Effector CD4-positive, alpha-beta T cell (primary cell): Measurements from ENCODE around the gene CCDC71L.
A peak's percentile ranks its signal among the peaks of the same experiment; 100 is the strongest.
"Not testable (repeated sequence)": the region's sequence is repeated elsewhere in the genome, so short reads cannot be mapped to it uniquely, and the experiment has no call there.

ENCODE experiments used
- DNase-seq: peaks from one replicate; pipeline ENCODE4 v3.0.0-alpha.2; 2020
- total RNA-seq: gene quantifications from one replicate; lab custom pipeline; 2026; lab: John Stamatoyannopoulos, UW

The CCDC71L gene
- total RNA-seq, result 19.1 reads per million, percentile 46 among the genes with 10 or more reads in this experiment

DNA sequence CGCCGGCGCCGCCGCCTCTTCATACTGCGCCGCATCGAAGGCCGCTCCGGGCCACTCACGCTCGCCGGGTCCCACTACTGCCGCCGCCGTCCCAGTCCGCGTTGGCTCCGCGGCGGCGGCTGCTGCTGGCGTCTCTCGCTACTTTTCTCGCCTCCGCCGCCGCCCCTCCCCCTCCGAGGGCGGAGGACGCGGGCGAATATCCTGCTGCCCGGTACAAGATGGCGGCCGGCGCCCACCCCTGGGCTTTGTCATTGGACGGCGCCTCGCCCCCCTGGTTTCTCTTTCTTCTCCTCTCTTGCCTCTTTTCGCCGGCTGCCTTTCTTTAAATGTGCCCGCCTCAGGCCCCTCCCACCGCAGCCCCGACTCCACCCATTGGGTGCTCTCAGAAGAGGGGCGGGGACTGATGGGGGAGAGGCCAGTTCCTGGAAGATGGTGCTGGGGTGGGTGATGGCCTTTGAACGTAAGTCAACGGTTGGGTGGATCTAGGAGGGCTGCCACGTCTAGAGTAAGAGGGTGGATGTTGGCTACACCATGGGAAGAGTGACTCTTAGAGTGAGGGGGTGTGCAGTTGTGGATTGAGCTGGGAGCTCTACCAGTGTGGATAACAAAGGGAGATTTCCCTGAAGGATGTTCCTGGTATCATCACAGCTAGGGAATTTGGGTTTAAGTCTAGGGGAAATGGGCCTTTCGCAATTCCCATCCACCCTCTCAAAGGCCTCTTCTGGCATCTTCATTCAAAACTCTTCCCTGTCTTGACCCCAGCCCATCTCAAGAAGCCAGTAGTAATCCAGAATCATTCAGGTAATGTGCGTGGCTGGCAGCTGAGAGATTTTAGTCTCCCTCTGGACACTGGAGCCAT lies at the start of gene CCDC71L:
CCDC71L (minus strand) TSS at position 297 of the 859 bp plus-strand sequence; CDS start at position 35, 262 bp downstream.
- DNase-seq, result peak; percentile 74

DNA sequence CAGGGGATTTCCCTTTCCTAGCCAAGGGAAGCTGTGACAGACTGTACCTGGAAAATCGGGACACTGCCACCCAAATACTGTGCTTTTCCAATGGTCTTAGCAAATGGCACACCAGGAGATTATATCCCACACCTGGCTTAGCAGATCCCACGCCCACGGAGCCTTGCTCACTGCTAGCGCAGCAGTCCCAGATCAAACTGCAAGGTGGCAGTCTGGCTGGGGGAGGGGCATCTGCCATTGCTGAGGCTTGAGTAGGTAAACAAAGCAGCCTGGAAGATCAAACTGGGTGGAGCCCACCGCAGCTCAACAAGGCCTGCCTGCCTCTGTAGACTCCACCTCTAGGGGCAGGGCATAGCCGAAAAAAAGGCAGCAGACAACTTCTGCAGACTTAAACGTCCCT lies 48.6 kb upstream of the CCDC71L start:
- not testable (repeated sequence) for DNase-seq

DNA sequence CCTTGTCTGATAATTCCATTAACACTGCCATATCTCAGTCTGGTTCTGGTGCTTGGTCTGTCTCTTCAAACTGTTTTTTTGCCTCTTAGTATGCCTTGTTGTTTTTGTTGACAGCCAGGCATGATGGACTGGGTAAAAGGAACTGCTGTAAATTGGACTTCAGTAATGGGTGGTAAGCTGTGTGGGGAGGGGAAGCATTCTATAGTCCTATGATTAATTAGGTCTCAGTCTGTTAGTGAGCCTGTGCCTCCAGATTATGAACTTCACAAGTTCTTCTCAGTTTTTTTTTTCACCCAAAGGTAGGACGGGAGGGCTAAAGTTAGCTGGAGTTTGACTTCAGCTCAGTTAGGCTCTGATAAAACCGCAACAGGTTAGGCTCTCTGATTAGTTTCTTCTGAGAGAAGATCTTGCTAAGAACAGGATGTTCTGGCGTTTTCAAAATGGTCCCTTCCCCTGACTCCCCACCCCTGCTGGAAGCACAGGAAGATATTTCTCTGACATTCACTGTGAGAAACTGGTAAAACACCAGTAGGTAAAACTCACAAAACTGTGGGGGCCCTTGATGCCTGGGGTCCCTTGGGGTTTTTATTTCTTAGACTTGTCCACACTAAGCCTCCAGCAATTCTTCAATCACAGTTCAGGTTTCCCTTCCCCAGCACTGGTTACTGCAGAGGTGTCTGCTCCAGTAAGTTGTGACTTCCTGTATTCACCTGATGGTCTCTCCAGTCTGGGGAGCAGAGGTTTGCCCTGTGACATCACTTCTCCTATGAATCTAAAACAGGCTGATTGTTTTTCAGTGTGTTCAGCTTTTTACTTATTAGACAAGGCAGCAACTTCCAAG lies 43.3 kb upstream of the CCDC71L start:
- no peak for DNase-seq

DNA sequence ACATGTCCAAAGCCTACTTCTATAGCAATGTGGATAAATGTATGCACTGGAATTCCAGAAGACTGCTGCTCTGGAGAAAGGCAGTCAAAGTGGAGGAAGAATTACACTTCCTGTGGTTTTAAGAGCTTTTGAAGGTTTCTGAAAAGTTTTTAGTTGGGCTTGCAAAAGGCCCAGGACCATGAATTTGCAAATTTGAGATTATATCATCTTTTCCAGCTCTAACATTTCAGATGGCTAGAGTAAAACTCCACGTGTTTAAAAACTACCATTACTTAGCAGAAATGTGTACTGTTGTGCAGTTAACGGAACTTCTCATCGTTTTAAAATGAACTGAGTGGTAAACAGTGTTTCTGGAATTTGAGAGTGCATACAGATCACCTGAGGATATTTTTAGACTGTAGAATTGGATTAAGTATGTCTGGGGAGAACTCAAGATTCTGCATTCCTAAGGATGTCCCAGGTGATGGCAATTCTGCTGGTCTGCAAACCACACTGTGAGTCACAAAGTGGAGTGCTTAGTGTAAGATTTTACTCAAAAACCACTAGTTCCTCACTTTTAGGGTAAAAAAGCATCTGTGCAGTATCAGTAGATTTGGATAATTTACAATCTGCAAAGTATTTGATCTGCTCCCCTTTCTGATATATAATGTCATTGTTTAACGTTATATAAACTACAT lies 32.9 kb upstream of the CCDC71L start:
- DNase-seq, result no peak

DNA sequence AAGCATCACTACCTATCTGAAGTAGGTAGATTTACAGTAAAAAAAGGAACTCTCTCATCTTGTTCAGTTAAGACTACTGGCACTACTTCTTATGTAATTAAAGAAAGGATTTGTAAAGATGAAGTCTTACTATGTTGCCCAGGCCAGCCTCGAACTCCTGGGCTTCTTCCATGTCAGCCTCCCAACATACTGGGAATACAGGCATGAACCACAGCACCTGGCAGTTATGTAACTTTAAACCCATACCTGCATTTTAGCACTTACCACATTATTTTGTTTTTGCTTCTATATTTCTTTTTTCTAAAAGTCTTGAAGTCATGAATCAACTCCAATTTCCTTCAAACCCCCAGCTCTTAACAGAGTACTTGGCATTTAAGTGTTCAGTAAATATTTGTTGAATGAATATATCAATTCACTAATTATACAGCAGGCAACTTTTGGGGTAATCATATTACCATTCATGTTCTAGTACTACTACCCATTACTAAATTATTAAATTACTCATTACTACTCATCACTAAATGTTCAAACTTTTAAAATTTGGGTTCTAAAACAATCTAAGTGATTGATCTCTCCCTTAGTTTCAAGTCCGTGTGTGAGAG lies 31.6 kb upstream of the CCDC71L start:
- DNase-seq, result no peak

DNA sequence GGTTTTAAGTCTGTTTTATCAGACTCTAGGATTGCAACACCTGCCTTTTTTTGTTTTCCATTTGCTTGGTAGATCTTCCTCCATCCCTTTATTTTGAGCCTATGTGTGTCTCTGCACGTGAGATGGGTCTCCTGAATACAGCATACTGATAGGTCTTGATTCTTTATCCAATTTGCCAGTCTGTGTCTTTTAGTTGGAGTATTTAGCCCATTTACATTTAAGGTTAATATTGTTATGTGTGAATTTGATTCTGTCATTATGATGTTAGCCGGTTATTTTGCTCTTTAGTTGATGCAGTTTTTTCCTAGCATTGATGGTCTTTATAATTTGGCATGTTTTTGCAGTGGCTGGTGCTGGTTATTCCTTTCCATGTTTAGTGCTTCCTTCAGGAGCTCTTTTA lies 27.2 kb upstream of the CCDC71L start:
- DNase-seq, result not testable (repeated sequence)

DNA sequence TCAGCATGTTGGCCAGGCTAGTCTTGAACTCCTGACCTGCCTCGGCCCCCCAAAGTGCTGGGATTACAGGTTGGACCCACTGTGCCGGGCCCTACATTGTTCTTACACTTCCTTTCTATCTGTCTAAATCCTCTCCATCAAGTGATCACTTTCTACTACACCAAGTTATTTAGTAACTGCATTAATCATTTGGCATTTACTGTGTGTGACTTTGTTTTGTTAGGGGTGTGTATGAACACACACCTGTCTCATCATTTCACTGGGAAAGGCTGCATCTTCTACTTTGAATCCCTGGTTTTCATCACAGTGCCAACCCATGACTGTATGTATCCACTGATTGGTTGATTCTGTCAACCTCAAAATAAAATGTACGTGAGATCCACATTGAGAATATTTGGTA lies 23.0 kb upstream of the CCDC71L start:
- DNase-seq, result no peak

DNA sequence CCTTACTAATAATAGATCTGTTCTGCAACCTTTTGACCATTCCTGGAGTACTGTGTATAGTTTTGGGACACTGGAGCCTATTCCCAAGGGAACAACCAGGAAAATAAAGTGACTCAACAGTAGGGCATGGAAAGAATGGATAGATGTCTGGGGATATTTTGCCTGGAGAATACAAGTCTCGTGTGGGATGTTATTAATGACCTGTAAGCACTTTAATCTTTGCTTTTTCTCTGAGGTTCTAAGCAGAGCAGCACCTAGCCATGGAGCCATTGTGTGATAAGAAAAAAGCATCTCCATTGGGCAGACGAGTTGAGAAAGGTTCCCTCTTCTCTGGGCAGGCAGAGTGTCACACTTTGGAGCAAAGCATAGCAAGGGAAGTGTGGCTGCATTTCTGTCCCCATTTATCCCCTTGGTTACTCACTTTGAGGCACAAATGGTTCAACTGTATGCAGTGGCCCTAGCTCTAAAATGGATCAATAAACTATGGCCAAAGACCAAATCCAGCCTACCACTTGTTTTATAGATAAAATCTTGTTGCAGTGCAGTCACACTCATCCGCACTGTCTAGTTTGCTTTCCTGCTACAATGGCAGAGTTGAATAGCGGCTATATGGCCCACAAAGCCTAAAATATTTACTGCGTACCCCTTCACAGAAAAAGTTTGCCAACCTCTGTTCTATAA lies 21.0 kb upstream of the CCDC71L start:
- DNase-seq, result no peak

DNA sequence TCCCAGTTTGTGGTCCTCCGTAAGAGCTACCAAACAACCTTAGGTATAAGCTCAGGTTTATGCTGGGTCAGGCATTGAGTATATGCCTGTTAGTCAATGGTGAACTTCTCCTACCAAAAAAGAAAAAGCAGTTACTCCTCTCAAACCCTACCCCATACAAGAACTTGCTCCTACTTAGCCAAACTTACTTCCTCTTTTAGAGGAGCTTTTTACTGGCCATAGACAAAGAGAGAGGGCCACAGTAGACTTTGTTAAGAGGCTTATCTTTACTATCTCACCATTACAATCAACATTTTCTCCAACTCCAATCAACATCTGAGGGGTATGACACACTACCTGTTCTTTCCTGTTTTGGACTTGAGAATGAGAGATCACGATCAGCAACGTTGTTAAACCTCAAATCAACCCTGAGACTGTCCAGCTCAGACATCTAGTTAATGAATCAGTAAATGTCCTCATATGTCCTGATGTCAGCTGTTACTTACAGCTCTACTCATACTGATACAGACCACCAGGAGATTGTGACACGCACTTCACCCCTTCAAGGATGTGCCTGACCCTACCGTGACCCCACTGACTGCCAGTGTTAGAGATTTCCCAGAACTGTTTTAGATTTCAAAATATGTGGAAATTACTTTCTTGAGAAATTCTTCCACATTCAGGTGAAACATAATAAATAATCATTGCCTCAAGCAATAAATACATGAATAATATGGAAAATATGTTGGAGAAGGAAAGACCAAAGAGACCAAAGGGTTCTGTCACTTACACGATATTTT lies 18.4 kb upstream of the CCDC71L start:
- DNase-seq, result no peak

DNA sequence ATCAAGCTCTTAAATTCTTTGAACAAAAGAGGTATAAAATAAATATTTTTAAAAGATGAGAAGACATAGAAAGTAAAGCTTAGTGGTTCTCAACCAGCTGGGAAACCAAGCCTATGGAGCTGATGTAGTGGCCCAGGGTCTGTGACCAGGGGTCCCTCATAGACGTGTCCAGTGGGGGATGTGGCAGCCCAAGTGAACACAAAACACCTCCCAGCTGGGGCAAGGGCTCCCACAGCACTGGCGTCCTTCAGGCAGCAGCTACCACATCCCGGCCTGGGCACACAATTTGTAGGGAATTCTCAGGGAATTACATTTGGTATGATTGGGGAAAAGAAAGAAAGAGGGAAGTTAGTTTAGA lies 17.8 kb upstream of the CCDC71L start:
- DNase-seq, result no peak

DNA sequence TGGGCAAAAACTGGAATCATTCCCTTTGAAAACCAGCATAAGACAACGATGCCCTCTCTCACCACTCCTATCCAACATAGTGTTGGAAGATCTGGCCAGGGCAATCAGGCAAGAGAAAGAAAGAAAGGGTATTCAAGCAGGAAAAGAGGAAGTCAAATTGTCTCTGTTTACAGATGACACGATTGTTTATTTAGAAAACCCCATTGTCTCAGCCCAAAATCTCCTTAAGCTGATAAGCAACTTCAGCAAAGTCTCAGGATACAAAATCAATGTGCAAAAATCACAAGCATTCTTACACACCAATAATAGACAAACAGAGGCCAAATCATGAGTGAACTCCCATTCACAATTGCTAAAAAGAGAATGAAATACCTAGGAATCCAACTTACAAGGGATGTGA lies 15.5 kb upstream of the CCDC71L start:
- not testable (repeated sequence) for DNase-seq

DNA sequence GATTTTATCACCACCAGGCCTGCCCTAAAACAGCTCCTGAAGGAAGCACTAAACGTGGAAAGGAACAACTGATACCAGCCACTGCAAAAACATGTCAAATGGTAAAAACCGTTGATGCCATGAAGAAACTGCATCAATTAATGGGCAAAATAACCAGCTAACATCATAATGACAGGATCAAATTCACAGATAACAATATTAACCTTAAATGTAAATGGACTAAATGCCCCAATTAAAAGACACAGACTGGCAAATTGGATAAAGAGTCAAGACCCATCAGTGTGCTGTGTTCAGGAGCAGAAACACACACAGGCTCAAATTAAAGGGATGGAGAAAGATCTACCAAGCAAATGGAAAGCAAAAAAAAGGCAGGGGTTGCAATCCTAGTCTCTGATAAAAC lies 12.7 kb upstream of the CCDC71L start:
- not testable (repeated sequence) for DNase-seq

DNA sequence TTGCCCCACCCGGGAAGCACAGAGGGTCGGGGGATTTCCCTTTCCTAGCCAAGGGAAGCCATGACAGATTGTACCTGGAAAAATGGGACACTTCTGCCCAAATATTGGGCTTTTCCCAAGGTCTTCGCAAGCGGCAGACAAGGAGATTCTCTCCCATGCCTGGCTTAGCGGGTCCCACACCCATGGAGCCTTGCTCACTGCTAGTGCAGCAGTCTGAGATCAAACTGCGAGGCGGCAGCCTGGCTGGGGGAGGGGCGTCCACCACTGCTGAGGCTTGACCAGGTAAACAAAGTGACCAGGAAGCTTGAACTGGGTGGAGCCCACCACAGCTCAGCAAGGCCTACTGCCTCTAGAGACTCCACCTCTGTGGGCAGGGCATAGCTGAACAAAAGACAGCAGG lies 11.0 kb upstream of the CCDC71L start:
- not testable (repeated sequence) for DNase-seq

DNA sequence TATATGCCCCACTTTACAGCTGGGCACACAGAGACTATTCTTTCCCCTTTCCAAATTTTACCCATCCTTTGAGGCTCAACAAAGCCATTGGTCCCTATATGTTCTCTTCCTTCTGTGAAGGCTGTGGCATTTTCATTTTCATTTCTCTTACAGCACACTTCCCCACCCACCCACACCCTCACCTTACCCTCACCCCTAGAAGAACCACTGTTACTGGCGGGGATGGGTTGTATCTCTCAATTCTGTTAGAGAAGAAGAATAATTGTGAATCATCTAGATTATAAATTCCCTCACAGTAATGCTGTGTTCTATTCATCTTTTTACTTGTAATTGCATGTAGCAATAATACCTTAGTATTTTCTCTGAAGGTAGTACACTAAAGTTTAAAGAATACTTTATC lies 10.2 kb upstream of the CCDC71L start:
- DNase-seq, result no peak

DNA sequence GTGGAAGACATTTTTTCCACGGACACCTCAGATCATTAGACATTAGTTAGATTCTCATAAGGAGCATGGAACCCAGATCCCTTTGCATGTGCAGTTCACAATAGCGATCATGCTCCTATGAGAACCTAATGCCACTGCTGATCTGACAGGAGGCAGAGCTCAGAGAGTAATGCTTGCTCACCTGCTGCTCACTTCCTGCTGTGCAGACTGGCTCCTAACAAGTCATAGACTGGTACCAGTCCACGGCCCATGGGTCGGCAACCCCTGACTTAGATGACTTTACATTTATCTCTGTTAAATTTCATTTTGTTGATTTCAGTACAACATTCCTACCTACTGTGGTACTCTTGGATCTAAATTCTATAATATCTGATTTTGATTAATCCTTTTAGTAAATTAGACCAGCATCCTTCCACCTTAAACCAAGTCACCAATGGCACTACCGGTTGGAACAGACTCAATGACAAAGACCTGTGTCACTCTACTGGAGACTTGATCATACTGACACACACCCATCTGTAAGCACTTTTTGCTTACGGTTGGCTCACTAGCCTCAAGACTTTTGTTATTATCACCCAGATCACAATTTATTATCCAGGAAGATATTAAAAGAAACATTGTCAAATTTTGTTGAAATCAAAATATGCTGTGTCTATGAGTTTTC lies 8.0 kb upstream of the CCDC71L start:
- DNase-seq, result no peak

DNA sequence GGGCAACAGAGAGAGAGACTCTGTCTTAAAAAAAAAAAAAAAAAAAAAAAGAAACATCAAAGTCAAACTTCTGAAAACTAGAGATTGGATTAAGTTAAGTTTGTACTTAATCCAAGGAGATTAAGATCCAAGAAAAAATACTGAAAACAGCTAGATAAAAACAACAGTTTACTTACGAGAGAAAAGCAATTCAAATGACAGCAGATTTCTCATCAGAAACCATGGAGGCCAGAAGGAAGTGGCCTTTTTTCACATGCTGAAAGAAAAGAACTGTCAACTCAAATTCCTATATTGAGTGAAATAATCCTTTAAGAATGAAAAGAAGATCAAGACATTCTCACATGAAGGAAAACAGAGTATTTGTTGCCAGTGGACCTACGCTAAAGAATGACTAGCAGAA lies 5.4 kb upstream of the CCDC71L start:
- no peak for DNase-seq

DNA sequence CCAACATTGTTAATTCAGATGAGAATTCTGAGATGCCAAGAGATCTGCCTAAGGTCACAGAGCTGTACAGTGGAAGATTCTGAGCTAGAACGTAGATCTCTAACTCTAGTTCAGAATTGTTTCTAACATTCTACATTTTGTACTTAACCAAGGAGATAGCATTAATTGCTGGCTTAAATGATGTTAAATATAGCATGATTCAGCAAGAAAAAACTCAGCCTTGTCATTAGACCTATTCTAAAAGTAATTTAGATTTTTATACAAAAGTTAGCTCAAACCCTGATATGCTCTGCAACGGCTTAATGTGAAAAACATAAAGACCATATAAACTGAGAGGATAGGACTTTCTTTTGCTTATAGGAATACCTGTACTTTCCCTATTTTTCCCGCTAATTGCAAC lies 3.4 kb upstream of the CCDC71L start:
- DNase-seq, result no peak

DNA sequence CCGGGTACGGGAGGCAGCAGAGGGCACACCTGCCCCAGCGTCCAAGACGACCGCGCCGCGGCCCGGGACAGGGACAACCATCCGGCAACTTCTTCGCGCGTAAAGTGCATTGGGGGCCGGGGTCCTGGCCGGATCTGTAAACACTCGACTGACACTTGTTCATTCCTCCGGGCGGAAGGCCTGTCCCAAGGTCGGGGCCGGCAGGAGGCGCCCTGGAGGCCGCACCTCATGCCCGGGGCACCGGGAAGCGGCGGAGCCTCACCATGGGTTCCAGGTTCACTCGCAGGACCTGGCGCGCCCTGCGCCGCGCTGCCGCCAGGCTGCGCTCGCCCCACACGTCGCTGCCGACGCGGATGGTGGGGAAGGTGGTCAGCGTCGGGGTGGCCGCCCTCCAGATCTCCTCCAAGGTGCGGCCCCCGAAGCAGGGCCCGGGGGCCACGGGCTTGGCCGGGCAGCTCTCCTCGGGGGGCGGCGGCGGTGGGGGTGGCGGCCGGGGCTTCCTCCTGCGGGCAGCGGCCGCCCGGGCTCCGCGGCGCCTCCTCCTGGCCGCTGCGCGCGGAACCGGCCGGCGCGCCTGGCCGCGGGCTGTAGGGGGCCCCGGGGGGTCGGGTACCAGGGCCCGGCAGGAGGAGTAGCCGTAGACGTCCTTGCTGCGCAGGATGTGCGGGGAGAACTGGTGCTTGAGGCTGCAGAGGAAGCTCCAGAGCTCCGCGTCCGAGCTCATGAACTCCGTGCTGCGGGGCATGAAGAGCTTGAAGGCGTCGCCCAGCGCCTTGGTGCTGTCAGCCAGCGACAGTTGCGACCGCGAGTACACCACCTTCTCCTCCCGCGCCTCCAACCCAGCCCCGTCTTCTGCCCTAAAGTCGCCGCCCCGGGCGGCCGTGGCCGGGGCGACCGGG lies 746 bp downstream of the CCDC71L start:
- DNase-seq, result peak; percentile 50

DNA sequence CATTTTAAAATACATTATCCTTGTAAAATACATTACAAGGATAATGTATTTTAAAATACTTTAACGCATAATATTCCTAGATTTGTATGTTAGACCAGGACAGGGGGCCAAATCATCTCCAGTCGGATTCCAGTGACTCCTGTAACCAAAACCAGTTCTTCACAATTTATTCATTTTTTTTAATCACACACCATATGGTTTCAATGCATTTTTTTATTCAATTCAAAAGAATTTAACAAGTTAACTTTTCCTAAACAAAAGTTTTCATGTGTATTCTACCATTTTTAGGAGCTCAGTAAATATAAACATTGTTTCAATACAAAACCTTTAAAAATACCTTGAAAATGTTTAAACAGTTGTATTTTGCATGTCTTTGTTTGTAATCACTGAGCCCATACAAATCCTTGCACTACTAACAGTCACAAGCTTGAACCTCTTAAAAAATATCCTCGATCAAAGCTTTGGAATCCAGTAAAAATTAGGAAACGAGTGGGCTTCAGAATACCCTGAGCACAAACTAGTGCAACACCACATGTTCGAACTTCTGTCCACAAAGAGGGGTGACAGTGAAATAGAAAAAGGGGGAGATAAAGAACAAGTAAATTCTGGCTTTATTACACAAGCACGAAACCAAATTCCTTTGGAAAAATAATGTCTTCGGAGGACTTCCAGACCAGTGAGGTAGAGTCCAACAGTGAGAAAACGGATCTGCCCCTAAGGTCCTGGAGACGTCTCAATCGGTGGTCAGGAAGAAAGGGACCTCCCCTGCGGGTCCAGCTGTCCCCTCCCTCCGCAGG lies 1.6 kb downstream of the CCDC71L start:
- DNase-seq, result no peak
